A549 treated with GW870086 at 1 μM for 4 hours (cell line): ENCODE data around the gene SOD1. TPM values are rescaled to one million over a fixed set of nuclear protein-coding genes. Genes with fewer than 3 reads are reported as not detected.

ENCODE experiments used
- total RNA-seq: library from RNA; stranded (reverse); fragments of 200-300 nt; extraction: Qiagen RNA extraction; gene quantifications from 5 replicates; pipeline ENCODE4 v1.2.3, GENCODE V29; 2022; ENCODE audit warnings: low read depth

The SOD1 gene
- total RNA-seq: 369 to 415 TPM (median 380 TPM) in 5 replicates

DNA sequence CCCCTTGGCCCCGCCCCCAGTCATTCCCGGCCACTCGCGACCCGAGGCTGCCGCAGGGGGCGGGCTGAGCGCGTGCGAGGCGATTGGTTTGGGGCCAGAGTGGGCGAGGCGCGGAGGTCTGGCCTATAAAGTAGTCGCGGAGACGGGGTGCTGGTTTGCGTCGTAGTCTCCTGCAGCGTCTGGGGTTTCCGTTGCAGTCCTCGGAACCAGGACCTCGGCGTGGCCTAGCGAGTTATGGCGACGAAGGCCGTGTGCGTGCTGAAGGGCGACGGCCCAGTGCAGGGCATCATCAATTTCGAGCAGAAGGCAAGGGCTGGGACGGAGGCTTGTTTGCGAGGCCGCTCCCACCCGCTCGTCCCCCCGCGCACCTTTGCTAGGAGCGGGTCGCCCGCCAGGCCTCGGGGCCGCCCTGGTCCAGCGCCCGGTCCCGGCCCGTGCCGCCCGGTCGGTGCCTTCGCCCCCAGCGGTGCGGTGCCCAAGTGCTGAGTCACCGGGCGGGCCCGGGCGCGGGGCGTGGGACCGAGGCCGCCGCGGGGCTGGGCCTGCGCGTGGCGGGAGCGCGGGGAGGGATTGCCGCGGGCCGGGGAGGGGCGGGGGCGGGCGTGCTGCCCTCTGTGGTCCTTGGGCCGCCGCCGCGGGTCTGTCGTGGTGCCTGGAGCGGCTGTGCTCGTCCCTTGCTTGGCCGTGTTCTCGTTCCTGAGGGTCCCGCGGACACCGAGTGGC lies at the start of gene SOD1:
SOD1 (plus strand) TSS at position 158 of the 723 bp plus-strand sequence; CDS start at position 235, 77 bp downstream.

Other genes starting within 250 kb of the SOD1 start
- gene SCAF4, start 72.4 kb downstream of the SOD1 start, total RNA-seq: 16.9 to 19.7 TPM (median 19.2 TPM) in 5 replicates
- gene HUNK, start 213.3 kb downstream of the SOD1 start, total RNA-seq: 1.2 to 1.9 TPM (median 1.6 TPM) in 5 replicates